22Rv1 (cell line): Measurements from ENCODE around the gene PBLD.

ENCODE experiments used
- H3K27ac ChIP-seq: fragments of 450-650 bp; 2 replicates; pipeline ENCODE4 v1.5.1; 2017
- ZFX ChIP-seq: fragments of 450-650 bp; IDR thresholded peaks from 2 replicates; pipeline ENCODE4 v1.6.1; 2017; ENCODE audit warnings: antibody characterized with exemption, borderline replicate concordance
- TF ChIP-seq, protein P1 (sequence below): fragments of 450-650 bp; IDR thresholded peaks from 2 replicates; pipeline ENCODE4 v1.5.1; 2017; ENCODE audit warnings: mild to moderate bottlenecking

The PBLD gene

GRCh38 chr10:68272833-68273232 is 59.9 kb downstream of the PBLD start:
- no peak for TF ChIP-seq ZFX
- TF ChIP-seq, protein P1, sequence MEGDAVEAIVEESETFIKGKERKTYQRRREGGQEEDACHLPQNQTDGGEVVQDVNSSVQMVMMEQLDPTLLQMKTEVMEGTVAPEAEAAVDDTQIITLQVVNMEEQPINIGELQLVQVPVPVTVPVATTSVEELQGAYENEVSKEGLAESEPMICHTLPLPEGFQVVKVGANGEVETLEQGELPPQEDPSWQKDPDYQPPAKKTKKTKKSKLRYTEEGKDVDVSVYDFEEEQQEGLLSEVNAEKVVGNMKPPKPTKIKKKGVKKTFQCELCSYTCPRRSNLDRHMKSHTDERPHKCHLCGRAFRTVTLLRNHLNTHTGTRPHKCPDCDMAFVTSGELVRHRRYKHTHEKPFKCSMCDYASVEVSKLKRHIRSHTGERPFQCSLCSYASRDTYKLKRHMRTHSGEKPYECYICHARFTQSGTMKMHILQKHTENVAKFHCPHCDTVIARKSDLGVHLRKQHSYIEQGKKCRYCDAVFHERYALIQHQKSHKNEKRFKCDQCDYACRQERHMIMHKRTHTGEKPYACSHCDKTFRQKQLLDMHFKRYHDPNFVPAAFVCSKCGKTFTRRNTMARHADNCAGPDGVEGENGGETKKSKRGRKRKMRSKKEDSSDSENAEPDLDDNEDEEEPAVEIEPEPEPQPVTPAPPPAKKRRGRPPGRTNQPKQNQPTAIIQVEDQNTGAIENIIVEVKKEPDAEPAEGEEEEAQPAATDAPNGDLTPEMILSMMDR, result no peak
- no peak overlapping the region for H3K27ac ChIP-seq

GRCh38 chr10:68271196-68271882 is 61.4 kb downstream of the PBLD start:
- TF ChIP-seq, protein P1, result no peak
- no peak for TF ChIP-seq ZFX
- no peak overlapping the region for H3K27ac ChIP-seq

GRCh38 chr10:68269562-68270290 is 63.0 kb downstream of the PBLD start:
- no peak overlapping the region for H3K27ac ChIP-seq
- no peak for TF ChIP-seq ZFX
- TF ChIP-seq, protein P1, result no peak

GRCh38 chr10:68261132-68261856 is 71.4 kb downstream of the PBLD start:
- TF ChIP-seq ZFX, result no peak
- TF ChIP-seq, protein P1, result no peak
- no peak overlapping the region for H3K27ac ChIP-seq

DNA sequence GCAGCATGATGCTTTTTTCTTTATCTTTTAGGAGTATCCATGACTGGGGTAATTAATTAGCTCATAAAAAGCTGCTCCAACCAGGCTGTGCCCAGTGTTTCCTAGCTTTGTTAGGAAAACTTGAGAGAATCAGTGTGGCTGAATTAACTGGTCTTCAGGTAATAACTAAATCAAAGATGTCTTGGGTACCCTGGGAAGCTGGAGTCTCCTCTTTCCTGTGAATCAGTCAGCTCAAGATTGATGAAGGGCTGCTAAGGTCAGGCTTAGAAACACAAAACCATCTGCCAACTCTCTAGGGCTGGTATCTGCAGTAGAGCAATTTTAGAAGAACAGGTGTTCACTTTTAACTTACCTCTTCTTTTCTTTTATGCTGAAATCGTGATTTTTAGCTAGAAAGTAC is 79.4 kb downstream of the PBLD start:
- TF ChIP-seq ZFX, result no peak
- TF ChIP-seq, protein P1, result no peak
- no peak overlapping the region for H3K27ac ChIP-seq

GRCh38 chr10:68251625-68252495 is 80.9 kb downstream of the PBLD start:
- no peak overlapping the region for H3K27ac ChIP-seq
- TF ChIP-seq, protein P1, result no peak
- TF ChIP-seq ZFX, result no peak
